Smooth muscle cell (in vitro differentiated cells): ENCODE measurements around the gene HPRT1. TPM values are rescaled to one million over a fixed set of nuclear protein-coding genes. Genes with fewer than 3 reads are reported as not detected.
A peak's percentile ranks its signal among the peaks of the same experiment; 100 is the strongest.

Source experiments
- DNase-seq: peaks from one replicate; lab custom pipeline; 2025; ENCODE audit not compliant: unreplicated experiment; lab: John Stamatoyannopoulos, UW
- H2AFZ ChIP-seq: fragments of 200-600 bp; sonication (generic); 2 replicates; pipeline ENCODE4 v1.6.0; 2016; ENCODE audit warnings: antibody characterized with exemption, low read depth, mild to moderate bottlenecking
- H3F3A ChIP-seq: fragments of 200-600 bp; sonication (generic); 2 replicates; pipeline ENCODE4 v1.6.0; 2017; ENCODE audit warnings: antibody characterized with exemption, low read depth
- H3K27ac ChIP-seq: fragments of 200-600 bp; sonication (generic); 2 replicates; pipeline ENCODE4 v1.5.1; 2016; ENCODE audit warnings: low read depth, mild to moderate bottlenecking
- H3K27me3 ChIP-seq: fragments of 200-600 bp; sonication (generic); 2 replicates; pipeline ENCODE4 v1.6.1; 2016; ENCODE audit warnings: low read depth, mild to moderate bottlenecking
- H3K36me3 ChIP-seq: fragments of 200-600 bp; sonication (generic); 2 replicates; pipeline ENCODE4 v1.5.1; 2016; ENCODE audit warnings: low read depth
- H3K4me1 ChIP-seq: fragments of 200-600 bp; sonication (generic); 2 replicates; pipeline ENCODE4 v1.5.1; 2016; ENCODE audit warnings: low read depth
- H3K4me2 ChIP-seq: fragments of 200-600 bp; sonication (generic); 2 replicates; pipeline ENCODE4 v1.6.0; 2016; ENCODE audit warnings: mild to moderate bottlenecking
- H3K4me3 ChIP-seq: fragments of 200-600 bp; sonication (generic); 2 replicates; pipeline ENCODE4 v1.5.1; 2016; ENCODE audit warnings: mild to moderate bottlenecking
- H3K79me2 ChIP-seq: fragments of 200-600 bp; sonication (generic); 2 replicates; pipeline ENCODE4 v1.6.0; 2016; ENCODE audit warnings: low read depth, mild to moderate bottlenecking
- H3K9ac ChIP-seq: fragments of 200-600 bp; sonication (generic); 2 replicates; pipeline ENCODE4 v1.6.0; 2016; ENCODE audit warnings: low read depth
- H3K9me3 ChIP-seq: fragments of 200-600 bp; sonication (generic); replicated peaks from 2 replicates; pipeline ENCODE4 v1.5.1; 2016; ENCODE audit warnings: low read depth
- H4K20me1 ChIP-seq: fragments of 200-600 bp; sonication (generic); 2 replicates; pipeline ENCODE4 v1.6.0; 2016; ENCODE audit warnings: low read depth
- WGBS: methylation state at CpG from one replicate; pipeline ENCODE4 v1.1.7; 2016; ENCODE audit warnings: low lambda C conversion rate; 5-methylcytosine and 5-hydroxymethylcytosine counted together
- polyA plus RNA-seq: library from polyadenylated mRNA; unstranded; fragments of >200 nt; fragmentation: Nextera tagmentation; extraction: Ambion mirVana; gene quantifications from 2 replicates; pipeline ENCODE4 v1.2.1, GENCODE V29; 2016
- total RNA-seq: library from RNA; depleted of rRNA; stranded (reverse); fragments of >200 nt; gene quantifications from 2 replicates; pipeline ENCODE4 v1.2.3, GENCODE V29; 2014
- TF ChIP-seq, protein P1 (sequence below): fragments of 200-600 bp; sonication (generic); IDR thresholded peaks from 2 replicates; pipeline ENCODE4 v1.5.1; 2017; ENCODE audit warnings: borderline replicate concordance, mild to moderate bottlenecking, antibody characterized with exemption; ENCODE audit not compliant: insufficient read depth, poor library complexity, severe bottlenecking

The HPRT1 gene
- total and polyA plus RNA-seq, 2 experiments from 2014 or later, result 12.6 to 16.2 TPM

DNA sequence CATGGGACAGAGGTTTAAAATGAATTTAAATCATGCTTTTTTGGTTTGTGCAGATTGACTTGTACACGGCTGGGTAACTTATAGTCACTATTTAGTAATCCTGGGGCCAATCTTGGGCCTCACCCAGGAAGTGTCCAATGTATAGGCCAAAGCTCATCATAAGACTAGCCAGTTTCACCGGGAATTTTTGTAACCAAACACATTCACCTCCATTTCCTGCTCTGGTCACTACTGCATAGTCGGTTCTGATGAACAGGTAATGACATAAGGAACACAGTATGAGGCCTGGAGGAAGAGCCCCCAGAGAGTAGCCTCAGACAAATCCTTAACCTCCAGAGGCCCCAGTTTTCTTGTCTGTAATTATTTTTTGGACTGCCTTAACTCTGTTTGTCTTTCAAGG is 81.9 kb downstream of the HPRT1 start:
- 71% methylated on average over 3 of the region's 3 CpGs for WGBS
- no peak for DNase-seq
- H3K4me3 ChIP-seq, result no peak overlapping the region

GRCh38 chrX:134542485-134542884 is 82.5 kb downstream of the HPRT1 start:
- H3K4me2 ChIP-seq, result no peak overlapping the region
- H3K9me3 ChIP-seq, result no peaks in the 10 kb centered on the region
- H3K36me3 ChIP-seq, result no peaks in the 10 kb centered on the region
- H2AFZ ChIP-seq, result no peak overlapping the region
- H3K4me3 ChIP-seq, result no peak overlapping the region
- WGBS, result 48% methylated on average over 2 of the region's 2 CpGs
- no peak overlapping the region for H3K9ac ChIP-seq
- H3K27ac ChIP-seq, result no peak overlapping the region
- H3K4me1 ChIP-seq, result no peaks in the 10 kb centered on the region
- DNase-seq, result no peak
- H3K79me2 ChIP-seq, result peaks cover 4% of the 10 kb centered on the region
- peaks cover 5% of the 10 kb centered on the region for H3F3A ChIP-seq
- TF ChIP-seq, protein P1, sequence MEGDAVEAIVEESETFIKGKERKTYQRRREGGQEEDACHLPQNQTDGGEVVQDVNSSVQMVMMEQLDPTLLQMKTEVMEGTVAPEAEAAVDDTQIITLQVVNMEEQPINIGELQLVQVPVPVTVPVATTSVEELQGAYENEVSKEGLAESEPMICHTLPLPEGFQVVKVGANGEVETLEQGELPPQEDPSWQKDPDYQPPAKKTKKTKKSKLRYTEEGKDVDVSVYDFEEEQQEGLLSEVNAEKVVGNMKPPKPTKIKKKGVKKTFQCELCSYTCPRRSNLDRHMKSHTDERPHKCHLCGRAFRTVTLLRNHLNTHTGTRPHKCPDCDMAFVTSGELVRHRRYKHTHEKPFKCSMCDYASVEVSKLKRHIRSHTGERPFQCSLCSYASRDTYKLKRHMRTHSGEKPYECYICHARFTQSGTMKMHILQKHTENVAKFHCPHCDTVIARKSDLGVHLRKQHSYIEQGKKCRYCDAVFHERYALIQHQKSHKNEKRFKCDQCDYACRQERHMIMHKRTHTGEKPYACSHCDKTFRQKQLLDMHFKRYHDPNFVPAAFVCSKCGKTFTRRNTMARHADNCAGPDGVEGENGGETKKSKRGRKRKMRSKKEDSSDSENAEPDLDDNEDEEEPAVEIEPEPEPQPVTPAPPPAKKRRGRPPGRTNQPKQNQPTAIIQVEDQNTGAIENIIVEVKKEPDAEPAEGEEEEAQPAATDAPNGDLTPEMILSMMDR, result no peak
- no peaks in the 10 kb centered on the region for H4K20me1 ChIP-seq
- H3K27me3 ChIP-seq, result no peaks in the 10 kb centered on the region

More for the DNA sequence above, 81.9 kb downstream of the HPRT1 start:
- Histone ChIP-seq H3K9me3 (no peaks in the 10 kb centered on the region), H3K79me2 (no peaks in the 10 kb centered on the region), H3K36me3 (no peaks in the 10 kb centered on the region), H3K9ac (no peak overlapping the region), H3K27me3 (no peaks in the 10 kb centered on the region), H3K4me2 (no peak overlapping the region), H4K20me1 (no peaks in the 10 kb centered on the region), H2AFZ (no peak overlapping the region), H3K27ac (no peak overlapping the region), H3F3A (peaks cover 4% of the 10 kb centered on the region), H3K4me1 (no peaks in the 10 kb centered on the region)
- TF ChIP-seq, protein P1, result no peak

GRCh38 chrX:134543288-134543687 is 83.3 kb downstream of the HPRT1 start:
- Histone ChIP-seq H3K4me1 (no peaks in the 10 kb centered on the region), H3K79me2 (peaks cover 12% of the 10 kb centered on the region), H3F3A (peaks cover 5% of the 10 kb centered on the region), H3K27me3 (no peaks in the 10 kb centered on the region), H3K27ac (no peak overlapping the region), H3K9ac (no peak overlapping the region), H3K36me3 (no peaks in the 10 kb centered on the region), H2AFZ (no peak overlapping the region), H3K9me3 (no peaks in the 10 kb centered on the region), H4K20me1 (no peaks in the 10 kb centered on the region), H3K4me3 (no peak overlapping the region), H3K4me2 (no peak overlapping the region)
- TF ChIP-seq, protein P1, result no peak
- no peak for DNase-seq
- WGBS, result 66% methylated on average over 3 of the region's 3 CpGs

GRCh38 chrX:134544135-134544512 is 84.2 kb downstream of the HPRT1 start:
- H4K20me1 ChIP-seq, result no peaks in the 10 kb centered on the region
- no peaks in the 10 kb centered on the region for H3K4me1 ChIP-seq
- peaks cover 20% of the 10 kb centered on the region for H3K79me2 ChIP-seq
- no peak for DNase-seq
- 51% methylated on average over 6 of the region's 6 CpGs for WGBS
- TF ChIP-seq, protein P1, result no peak
- H3K36me3 ChIP-seq, result no peaks in the 10 kb centered on the region
- peak overlapping the region; percentile 87 for H3K4me2 ChIP-seq
- H2AFZ ChIP-seq, result no peak overlapping the region
- H3K9ac ChIP-seq, result no peak overlapping the region
- no peaks in the 10 kb centered on the region for H3K9me3 ChIP-seq
- peaks cover 5% of the 10 kb centered on the region for H3F3A ChIP-seq
- peak overlapping the region; percentile 32 for H3K4me3 ChIP-seq
- no peaks in the 10 kb centered on the region for H3K27me3 ChIP-seq
- no peak overlapping the region for H3K27ac ChIP-seq
